IMR-90 (cell line): ENCODE data around the gene PLA2G15. TPM values are rescaled to one million over a fixed set of nuclear protein-coding genes. Genes with fewer than 3 reads are reported as not detected.

Experiments
- ATAC-seq: fragments of 200-7000 bp; cut with Tn5 transposase; 2 replicates; pipeline ENCODE4 v1.9.1; 2020; ENCODE audit warnings: low read depth, mild to moderate bottlenecking, moderate library complexity
- BruUV-seq: library from RNA; stranded (reverse); fragments of 400-500 nt; replicated peaks from 2 replicates; lab custom pipeline; 2021; lab: Mats Ljungman, UMichigan
- CTCF ChIA-PET: fragments of 300-600 bp; formaldehyde crosslinking; extraction: SDS; loops from one replicate; lab custom pipeline; 2021; ENCODE audit warnings: antibody characterized with exemption; lab: Yijun Ruan, JAX
- POLR2A ChIA-PET: fragments of 300-600 bp; sonication (Branson Sonifier 250); formaldehyde crosslinking; loops from one replicate; lab custom pipeline; 2022; ENCODE audit warnings: antibody characterized with exemption; ENCODE audit not compliant: unreplicated experiment; lab: Charles Lee
- DNase-seq: peaks from one replicate; pipeline ENCODE4 v3.0.0; 2013
- H2AFZ ChIP-seq: replicated peaks from 2 replicates; pipeline ENCODE3; 2013; ENCODE audit warnings: low read length, mild to moderate bottlenecking; ENCODE audit not compliant: poor library complexity
- H2AK5ac ChIP-seq: 2 replicates; pipeline ENCODE4 v1.6.1; 2013; ENCODE audit warnings: low read depth, low read length, inconsistent platforms
- H2AK9ac ChIP-seq: replicated peaks from 2 replicates; pipeline ENCODE3; 2013; ENCODE audit warnings: mild to moderate bottlenecking, low read depth, low read length, moderate library complexity; ENCODE audit not compliant: poor library complexity
- H2BK120ac ChIP-seq: 2 replicates; pipeline ENCODE4 v1.6.1; 2013; ENCODE audit warnings: low read depth, low read length, inconsistent platforms
- H2BK15ac ChIP-seq: 3 replicates; pipeline ENCODE4 v1.6.1; 2013; ENCODE audit warnings: low read depth, low read length, inconsistent platforms
- H2BK20ac ChIP-seq: 2 replicates; pipeline ENCODE4 v1.6.1; 2013; ENCODE audit warnings: low read depth, mild to moderate bottlenecking, inconsistent platforms, low read length, moderate library complexity
- H2BK5ac ChIP-seq: 2 replicates; pipeline ENCODE4 v1.6.1; 2013; ENCODE audit warnings: mild to moderate bottlenecking, low read depth, low read length, inconsistent platforms; ENCODE audit not compliant: poor library complexity, severe bottlenecking
- H3K14ac ChIP-seq: replicated peaks from 2 replicates; pipeline ENCODE4 v1.6.1; 2013; ENCODE audit warnings: low read depth, low read length, inconsistent platforms
- H3K18ac ChIP-seq: 2 replicates; pipeline ENCODE4 v1.6.1; 2013; ENCODE audit warnings: low read depth, low read length, control low read depth
- H3K23ac ChIP-seq: 2 replicates; pipeline ENCODE4 v1.6.1; 2013; ENCODE audit warnings: low read depth, low read length, inconsistent platforms
- H3K27ac ChIP-seq: 2 replicates; pipeline ENCODE4 v1.5.1; 2013; ENCODE audit warnings: mild to moderate bottlenecking, control low read depth, low read length; ENCODE audit not compliant: insufficient read depth
- H3K27me3 ChIP-seq: 2 replicates; pipeline ENCODE4 v1.6.1; 2013; ENCODE audit warnings: low read length; ENCODE audit not compliant: control insufficient read depth, insufficient read depth
- H3K36me3 ChIP-seq: 2 replicates; pipeline ENCODE4 v1.6.1; 2013; ENCODE audit warnings: low read length, mixed read lengths; ENCODE audit not compliant: control insufficient read depth, insufficient read depth
- H3K4ac ChIP-seq: 2 replicates; pipeline ENCODE4 v1.6.1; 2013; ENCODE audit warnings: low read depth, low read length, inconsistent platforms
- H3K4me1 ChIP-seq: 2 replicates; pipeline ENCODE4 v1.6.1; 2013; ENCODE audit warnings: low read length, mixed read lengths; ENCODE audit not compliant: control insufficient read depth, insufficient read depth
- H3K4me2 ChIP-seq: 2 replicates; pipeline ENCODE4 v1.6.1; 2013; ENCODE audit warnings: low read depth, mild to moderate bottlenecking, control low read depth, low read length, moderate library complexity
- H3K4me3 ChIP-seq: 2 replicates; pipeline ENCODE4 v1.5.1; 2013; ENCODE audit warnings: low read depth, mild to moderate bottlenecking, control low read depth, low read length, moderate library complexity; ENCODE audit not compliant: insufficient read depth
- H3K56ac ChIP-seq: 2 replicates; pipeline ENCODE4 v1.6.1; 2013; ENCODE audit warnings: low read length, inconsistent platforms; ENCODE audit not compliant: insufficient read depth; ENCODE audit errors: extremely low read depth
- H3K79me1 ChIP-seq, 2 experiments: 2 replicates each; pipeline ENCODE4 v1.6.1; 2013; ENCODE audit warnings: low read length in 2 of 2, inconsistent platforms in 1 of 2, low read depth in 1 of 2
- H3K9ac ChIP-seq: 2 replicates; pipeline ENCODE4 v1.6.1; 2013; ENCODE audit warnings: low read depth, low read length, control low read depth
- H3K9me1 ChIP-seq: 2 replicates; pipeline ENCODE4 v1.6.1; 2013; ENCODE audit warnings: low read length, inconsistent platforms; ENCODE audit not compliant: insufficient read depth
- H3K9me3 ChIP-seq: 2 replicates; pipeline ENCODE4 v1.6.1; 2013; ENCODE audit warnings: low read length; ENCODE audit not compliant: control insufficient read depth, insufficient read depth
- H4K20me1 ChIP-seq: 2 replicates; pipeline ENCODE4 v1.6.1; 2013; ENCODE audit warnings: low read length, inconsistent platforms; ENCODE audit not compliant: insufficient read depth
- H4K5ac ChIP-seq: 2 replicates; pipeline ENCODE4 v1.6.1; 2013; ENCODE audit warnings: mild to moderate bottlenecking, low read depth, low read length, control low read depth
- H4K8ac ChIP-seq, 2 experiments: 2 replicates each; pipeline ENCODE4 v1.6.1; 2013; ENCODE audit warnings: low read depth in 2 of 2, low read length in 2 of 2, control low read depth in 1 of 2, inconsistent platforms in 1 of 2
- H4K91ac ChIP-seq: 2 replicates; pipeline ENCODE4 v1.6.1; 2013; ENCODE audit warnings: low read depth, low read length, inconsistent platforms; ENCODE audit not compliant: insufficient read depth
- BHLHE40 ChIP-seq: fragments of 150-350 bp; IDR thresholded peaks from 2 replicates; pipeline ENCODE4 v1.6.1; 2016; ENCODE audit warnings: mild to moderate bottlenecking, low read depth, low read length
- CEBPB ChIP-seq: IDR thresholded peaks from 2 replicates; pipeline ENCODE4 v1.6.1; 2012; ENCODE audit warnings: low read depth, low read length, improper control_type of control experiment
- CHD1 ChIP-seq: IDR thresholded peaks from 2 replicates; pipeline ENCODE4 v1.6.1; 2012; ENCODE audit warnings: low read depth, low read length, improper control_type of control experiment
- FOS ChIP-seq: fragments of 150-350 bp; IDR thresholded peaks from 2 replicates; pipeline ENCODE4 v1.6.1; 2016; ENCODE audit warnings: low read depth, low read length
- MAFK ChIP-seq: IDR thresholded peaks from 2 replicates; pipeline ENCODE4 v1.6.1; 2012; ENCODE audit warnings: low read depth, low read length, improper control_type of control experiment
- MAZ ChIP-seq: IDR thresholded peaks from 2 replicates; pipeline ENCODE4 v1.6.1; 2012; ENCODE audit warnings: low read depth, mild to moderate bottlenecking, low read length, improper control_type of control experiment, moderate library complexity, borderline replicate concordance
- MXI1 ChIP-seq: IDR thresholded peaks from 2 replicates; pipeline ENCODE4 v1.6.1; 2012; ENCODE audit warnings: low read depth, mild to moderate bottlenecking, low read length, moderate library complexity, borderline replicate concordance
- NFE2L2 ChIP-seq: fragments of 150-350 bp; IDR thresholded peaks from 2 replicates; pipeline ENCODE4 v1.6.1; 2016; ENCODE audit warnings: low read depth, mild to moderate bottlenecking, low read length
- POLR2A ChIP-seq: IDR thresholded peaks from 2 replicates; pipeline ENCODE4 v1.6.1; 2012; ENCODE audit warnings: mild to moderate bottlenecking, low read depth, low read length
- RAD21 ChIP-seq: IDR thresholded peaks from 2 replicates; pipeline ENCODE4 v1.6.1; 2012; ENCODE audit warnings: low read length, improper control_type of control experiment
- RCOR1 ChIP-seq: IDR thresholded peaks from 2 replicates; pipeline ENCODE4 v1.6.1; 2012; ENCODE audit warnings: mild to moderate bottlenecking, low read length, improper control_type of control experiment; ENCODE audit not compliant: insufficient replicate concordance
- RFX5 ChIP-seq: IDR thresholded peaks from 2 replicates; pipeline ENCODE4 v1.8.0; 2012; ENCODE audit warnings: low read depth, mild to moderate bottlenecking, low read length, moderate library complexity
- WGBS, 2 experiments: methylation state at CpG; one replicate each; pipeline versions ENCODE4 v1.1.5 to v1.1.7; 2013; ENCODE audit warnings: missing lambda C conversion rate in 2 of 2; ENCODE audit not compliant: insufficient read length in 1 of 2; ENCODE audit errors: extremely low coverage in 2 of 2; 5-methylcytosine and 5-hydroxymethylcytosine counted together
- dilution Hi-C: fragments of 300-500 bp; cut with HindIII; formaldehyde crosslinking; loops from one replicate; pipeline ENCODE4 v1.14.3; 2018; ENCODE audit warnings: low sequenced_read_pairs; ENCODE audit not compliant: unreplicated experiment
- in situ Hi-C: fragments of 300-500 bp; cut with MboI; formaldehyde crosslinking; loops from 3 replicates; pipeline ENCODE4 v1.14.3; 2019; ENCODE audit warnings: low sequenced_read_pairs, inconsistent platforms, mixed read lengths
- intact Hi-C: fragments of 100-400 bp; cut with micrococcal nuclease; formaldehyde crosslinking; loops from 2 replicates; pipeline ENCODE4 v1.10.0; 2022
- polyA plus RNA-seq, 3 experiments: library from polyadenylated mRNA; depleted of rRNA; stranded (reverse); fragments of >200 nt; gene quantifications; 2 replicates each; pipeline ENCODE4 v1.2.3, GENCODE V29; 2012; ENCODE audit warnings: low replicate concordance in 1 of 3
- total RNA-seq: library from RNA; depleted of rRNA; stranded (reverse); fragments of >200 nt; gene quantifications from 2 replicates; pipeline ENCODE4 v1.2.3, GENCODE V29; 2012
- TF ChIP-seq, protein P1 (sequence below): conservative IDR thresholded peaks from 2 replicates; pipeline ENCODE4 v1.5.1; 2012; ENCODE audit warnings: mild to moderate bottlenecking, low read depth, low read length, improper control_type of control experiment
- TF ChIP-seq, protein P2 (sequence below): fragments of 150-350 bp; IDR thresholded peaks from 2 replicates; pipeline ENCODE4 v1.6.1; 2016; ENCODE audit warnings: low read depth, mild to moderate bottlenecking, low read length, moderate library complexity, borderline replicate concordance
- TF ChIP-seq, protein P3 (sequence below): fragments of 150-350 bp; IDR thresholded peaks from 2 replicates; pipeline ENCODE4 v1.6.1; 2017; ENCODE audit warnings: mild to moderate bottlenecking, antibody characterized with exemption, low read length, low read depth

Gene PLA2G15
- total and polyA plus RNA-seq, 2 of the 4 experiments (the other 2 are of a cell fraction): 19.5 to 31.7 TPM

DNA sequence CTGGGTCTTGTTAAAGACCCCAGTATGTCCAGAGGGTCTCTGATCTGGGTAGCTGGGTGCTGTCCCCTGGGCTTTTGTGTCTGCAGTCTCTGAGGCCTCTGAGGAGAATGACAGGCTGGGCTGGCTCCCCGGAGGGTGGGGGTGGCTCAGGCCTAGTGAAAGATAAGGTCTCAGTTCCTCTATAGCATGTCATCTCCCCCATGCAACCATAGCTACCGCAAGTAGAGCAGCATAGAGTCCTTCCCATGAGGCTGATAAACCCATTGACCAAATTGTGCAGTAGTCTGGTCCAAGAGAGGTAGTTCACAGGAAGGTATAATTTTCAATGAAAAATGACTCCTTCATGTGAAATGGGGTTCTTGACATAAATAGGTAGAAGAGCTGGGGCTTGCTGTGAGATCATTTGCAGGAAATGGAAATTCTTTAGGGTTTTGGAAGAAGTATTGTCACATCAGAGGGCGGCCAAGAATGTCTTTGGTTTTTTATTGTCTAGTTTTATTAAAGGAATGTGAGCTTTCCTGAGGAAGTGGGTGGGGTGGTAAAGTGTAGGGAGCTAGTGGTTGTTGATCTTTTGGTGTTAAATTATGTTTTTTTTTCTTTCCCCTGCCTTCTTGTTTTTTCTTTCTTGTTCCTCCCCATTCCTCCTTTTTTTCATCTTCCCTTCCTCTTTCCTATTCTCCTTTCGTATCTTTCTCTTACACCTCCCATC is 44.6 kb downstream of the PLA2G15 start:
- Histone ChIP-seq H4K20me1 (peaks cover 47% of the 10 kb centered on the region), H4K5ac (no peak overlapping the region), H2AFZ (no peak overlapping the region), H3K56ac (no peak overlapping the region), H2AK5ac (no peak overlapping the region), H3K4ac (no peak overlapping the region), H3K23ac (no peak overlapping the region), H3K4me2 (no peak overlapping the region), H2BK20ac (no peak overlapping the region), H2BK5ac (no peak overlapping the region), H3K27me3 (no peaks in the 10 kb centered on the region), H2AK9ac (no peak overlapping the region), H2BK120ac (no peak overlapping the region), H2BK15ac (no peak overlapping the region), H3K27ac (no peak overlapping the region), H3K36me3 (peaks cover 41% of the 10 kb centered on the region), H3K18ac (no peak overlapping the region), H3K79me1 (peaks cover 34 to 89% of the 10 kb centered on the region in 2 experiments), H3K4me3 (no peak overlapping the region), H4K91ac (no peak overlapping the region), H3K4me1 (peaks cover 11% of the 10 kb centered on the region), H3K9me3 (no peaks in the 10 kb centered on the region), H3K9me1 (peaks cover 37% of the 10 kb centered on the region), H3K9ac (no peak overlapping the region), H4K8ac (no peak overlapping the region), H3K14ac (no peak overlapping the region)
- CTCF ChIA-PET: interaction anchor here (0.6 to 0.7 kb wide), 2 partner anchors 26 to 273 kb away, joined by 3 to 5 read pairs; partner anchors contain the start of gene SLC7A6
- DNase-seq (no peak), ATAC-seq (no peak)
- WGBS, 2 experiments: 63 to 91% methylated on average over 1 of the region's 4 CpGs
- BruUV-seq: no TSS peak
- POLR2A ChIA-PET: interaction anchor here (1.0 kb wide), 1 partner anchor 26 kb away, joined by 3 read pairs; the partner anchor contains the start of gene SLC7A6
- dilution Hi-C loops (no loop called here), intact Hi-C loops (no loop called here), in situ Hi-C loops (no loop called here)
- TF ChIP-seq BHLHE40 (no peak), MAZ (no peak), NFE2L2 (no peak), MXI1 (no peak), RFX5 (no peak), CEBPB (no peak), POLR2A (no peak), RAD21 (no peak), CHD1 (no peak), FOS (no peak), RCOR1 (no peak), MAFK (no peak)
- TF ChIP-seq, protein P1, sequence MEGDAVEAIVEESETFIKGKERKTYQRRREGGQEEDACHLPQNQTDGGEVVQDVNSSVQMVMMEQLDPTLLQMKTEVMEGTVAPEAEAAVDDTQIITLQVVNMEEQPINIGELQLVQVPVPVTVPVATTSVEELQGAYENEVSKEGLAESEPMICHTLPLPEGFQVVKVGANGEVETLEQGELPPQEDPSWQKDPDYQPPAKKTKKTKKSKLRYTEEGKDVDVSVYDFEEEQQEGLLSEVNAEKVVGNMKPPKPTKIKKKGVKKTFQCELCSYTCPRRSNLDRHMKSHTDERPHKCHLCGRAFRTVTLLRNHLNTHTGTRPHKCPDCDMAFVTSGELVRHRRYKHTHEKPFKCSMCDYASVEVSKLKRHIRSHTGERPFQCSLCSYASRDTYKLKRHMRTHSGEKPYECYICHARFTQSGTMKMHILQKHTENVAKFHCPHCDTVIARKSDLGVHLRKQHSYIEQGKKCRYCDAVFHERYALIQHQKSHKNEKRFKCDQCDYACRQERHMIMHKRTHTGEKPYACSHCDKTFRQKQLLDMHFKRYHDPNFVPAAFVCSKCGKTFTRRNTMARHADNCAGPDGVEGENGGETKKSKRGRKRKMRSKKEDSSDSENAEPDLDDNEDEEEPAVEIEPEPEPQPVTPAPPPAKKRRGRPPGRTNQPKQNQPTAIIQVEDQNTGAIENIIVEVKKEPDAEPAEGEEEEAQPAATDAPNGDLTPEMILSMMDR: no peak
- TF ChIP-seq, protein P2, sequence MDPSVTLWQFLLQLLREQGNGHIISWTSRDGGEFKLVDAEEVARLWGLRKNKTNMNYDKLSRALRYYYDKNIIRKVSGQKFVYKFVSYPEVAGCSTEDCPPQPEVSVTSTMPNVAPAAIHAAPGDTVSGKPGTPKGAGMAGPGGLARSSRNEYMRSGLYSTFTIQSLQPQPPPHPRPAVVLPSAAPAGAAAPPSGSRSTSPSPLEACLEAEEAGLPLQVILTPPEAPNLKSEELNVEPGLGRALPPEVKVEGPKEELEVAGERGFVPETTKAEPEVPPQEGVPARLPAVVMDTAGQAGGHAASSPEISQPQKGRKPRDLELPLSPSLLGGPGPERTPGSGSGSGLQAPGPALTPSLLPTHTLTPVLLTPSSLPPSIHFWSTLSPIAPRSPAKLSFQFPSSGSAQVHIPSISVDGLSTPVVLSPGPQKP: no peak
- TF ChIP-seq, protein P3, sequence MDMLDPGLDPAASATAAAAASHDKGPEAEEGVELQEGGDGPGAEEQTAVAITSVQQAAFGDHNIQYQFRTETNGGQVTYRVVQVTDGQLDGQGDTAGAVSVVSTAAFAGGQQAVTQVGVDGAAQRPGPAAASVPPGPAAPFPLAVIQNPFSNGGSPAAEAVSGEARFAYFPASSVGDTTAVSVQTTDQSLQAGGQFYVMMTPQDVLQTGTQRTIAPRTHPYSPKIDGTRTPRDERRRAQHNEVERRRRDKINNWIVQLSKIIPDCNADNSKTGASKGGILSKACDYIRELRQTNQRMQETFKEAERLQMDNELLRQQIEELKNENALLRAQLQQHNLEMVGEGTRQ: no peak
